WTC11 (cell line): ENCODE data around the gene CARMIL1. TPM values are rescaled to one million over a fixed set of nuclear protein-coding genes. Genes with fewer than 3 reads are reported as not detected.

Source experiments
- ATAC-seq: fragments of 200-7000 bp; cut with Tn5 transposase; 2 replicates; pipeline ENCODE4 v1.10.0; 2021; ENCODE audit warnings: mild to moderate bottlenecking, moderate library complexity
- CTCF ChIA-PET: fragments of 300-600 bp; sonication (Branson Sonifier 250); formaldehyde crosslinking; loops from one replicate; lab custom pipeline; 2021; ENCODE audit warnings: antibody characterized with exemption; lab: Charles Lee
- POLR2A ChIA-PET: fragments of 350-600 bp; sonication (Branson Sonifier 250); formaldehyde crosslinking; loops from one replicate; lab custom pipeline; 2021; ENCODE audit warnings: antibody characterized with exemption; lab: Charles Lee
- DNase-seq: peaks from one replicate; pipeline ENCODE4 v3.0.0; 2021; ENCODE audit warnings: low spot score
- H3K27ac Mint-ChIP-seq: 2 replicates; pipeline ENCODE4 v1.8.0; 2021; ENCODE audit warnings: mixed read lengths
- H3K27me3 Mint-ChIP-seq: 2 replicates; pipeline ENCODE4 v1.8.0; 2021; ENCODE audit warnings: low read depth, mild to moderate bottlenecking, moderate library complexity, mixed read lengths
- H3K36me3 Mint-ChIP-seq: 2 replicates; pipeline ENCODE4 v1.8.0; 2021; ENCODE audit warnings: mixed read lengths
- H3K4me1 Mint-ChIP-seq: 2 replicates; pipeline ENCODE4 v1.8.0; 2022; ENCODE audit warnings: mixed read lengths
- H3K4me3 Mint-ChIP-seq: 2 replicates; pipeline ENCODE4 v1.8.0; 2021; ENCODE audit warnings: mild to moderate bottlenecking, moderate library complexity, mixed read lengths
- H3K9me3 Mint-ChIP-seq: 2 replicates; pipeline ENCODE4 v1.8.0; 2021; ENCODE audit warnings: mixed read lengths
- E2F5 ChIP-seq: sonication (generic); formaldehyde crosslinking; IDR thresholded peaks from 2 replicates; pipeline ENCODE4 v1.8.1; 2022; ENCODE audit warnings: mild to moderate bottlenecking, moderate library complexity, missing genetic modification reagents
- ELF4 ChIP-seq: sonication (generic); formaldehyde crosslinking; IDR thresholded peaks from 2 replicates; pipeline ENCODE4 v1.8.1; 2022; ENCODE audit warnings: low read depth, mild to moderate bottlenecking, moderate library complexity, missing genetic modification reagents
- ESRRA ChIP-seq: sonication (generic); formaldehyde crosslinking; IDR thresholded peaks from 2 replicates; pipeline ENCODE4 v1.8.1; 2022; ENCODE audit warnings: mild to moderate bottlenecking, missing genetic modification reagents, borderline replicate concordance
- ETV6 ChIP-seq: sonication (generic); formaldehyde crosslinking; IDR thresholded peaks from 2 replicates; pipeline ENCODE4 v1.8.1; 2022; ENCODE audit warnings: mild to moderate bottlenecking, missing genetic modification reagents
- FOXK1 ChIP-seq: sonication (generic); formaldehyde crosslinking; IDR thresholded peaks from 2 replicates; pipeline ENCODE4 v1.8.0; 2022; ENCODE audit warnings: mild to moderate bottlenecking, moderate library complexity, missing genetic modification reagents
- GRHL2 ChIP-seq: fragments of 250-450 bp; sonication (Bioruptor Pico); IDR thresholded peaks from 2 replicates; pipeline ENCODE4 v1.8.0; 2022; ENCODE audit warnings: mild to moderate bottlenecking, moderate library complexity; ENCODE audit not compliant: insufficient replicate concordance, severe bottlenecking
- NFE2L1 ChIP-seq: sonication (generic); formaldehyde crosslinking; IDR thresholded peaks from 2 replicates; pipeline ENCODE4 v1.8.1; 2023; ENCODE audit warnings: missing genetic modification reagents
- SP1 ChIP-seq: sonication (generic); formaldehyde crosslinking; conservative IDR thresholded peaks from 2 replicates; pipeline ENCODE4 v1.8.1; 2022; ENCODE audit warnings: missing genetic modification reagents
- STAT6 ChIP-seq: sonication (generic); formaldehyde crosslinking; conservative IDR thresholded peaks from 2 replicates; pipeline ENCODE4 v1.8.1; 2023; ENCODE audit warnings: mild to moderate bottlenecking, low read depth, missing genetic modification reagents, moderate library complexity
- TP53 ChIP-seq: sonication (generic); formaldehyde crosslinking; IDR thresholded peaks from 2 replicates; pipeline ENCODE4 v1.8.1; 2023; ENCODE audit warnings: mild to moderate bottlenecking, missing genetic modification reagents
- ZNF423 ChIP-seq: fragments of 250-450 bp; sonication (Bioruptor Pico); IDR thresholded peaks from 2 replicates; pipeline ENCODE4 v2.1.2; 2022; ENCODE audit warnings: mild to moderate bottlenecking, moderate library complexity
- total RNA-seq: library from RNA; stranded (reverse); gene quantifications from 3 replicates; pipeline ENCODE4 v1.2.3, GENCODE V29; 2021
- TF ChIP-seq, protein P1 (sequence below): sonication (generic); formaldehyde crosslinking; IDR thresholded peaks from 2 replicates; pipeline ENCODE4 v1.8.0; 2022; ENCODE audit warnings: mild to moderate bottlenecking, missing genetic modification reagents
- TF ChIP-seq, protein P2 (sequence below): sonication (generic); formaldehyde crosslinking; IDR thresholded peaks from 2 replicates; pipeline ENCODE4 v1.8.1; 2022; ENCODE audit warnings: mild to moderate bottlenecking, missing genetic modification reagents, moderate library complexity, borderline replicate concordance
- TF ChIP-seq, protein P3 (sequence below): sonication (generic); formaldehyde crosslinking; IDR thresholded peaks from 2 replicates; pipeline ENCODE4 v1.8.0; 2022; ENCODE audit warnings: mild to moderate bottlenecking, missing genetic modification reagents
- TF ChIP-seq, protein P4 (sequence below): fragments of 250-450 bp; sonication (Bioruptor Pico); IDR thresholded peaks from 2 replicates; pipeline ENCODE4 v1.9.0; 2021; ENCODE audit warnings: mild to moderate bottlenecking
- TF ChIP-seq, protein P5 (sequence below): sonication (generic); formaldehyde crosslinking; IDR thresholded peaks from 2 replicates; pipeline ENCODE4 v1.8.1; 2023; ENCODE audit warnings: mild to moderate bottlenecking, missing genetic modification reagents
- TF ChIP-seq, protein P6 (sequence below): fragments of 250-450 bp; sonication (Bioruptor Pico); IDR thresholded peaks from 2 replicates; pipeline ENCODE4 v1.9.0; 2021; ENCODE audit warnings: moderate library complexity, mild to moderate bottlenecking, inconsistent platforms, borderline replicate concordance

CARMIL1 gene
- total RNA-seq, 1 experiment from 2014 or later, result 36.2 TPM

GRCh38 chr6:25472906-25473305 lies 193.7 kb downstream of the CARMIL1 start:
- Mint-ChIP-seq H3K4me3 (no peak overlapping the region), H3K36me3 (peaks cover 12% of the 10 kb centered on the region), H3K9me3 (no peaks in the 10 kb centered on the region), H3K4me1 (no peaks in the 10 kb centered on the region), H3K27ac (no peak overlapping the region), H3K27me3 (no peaks in the 10 kb centered on the region)
- ATAC-seq, result no peak
- no peak for DNase-seq
- ChIA-PET POLR2A (no interaction called here), CTCF (interaction anchor here (0.6 to 1.0 kb wide), 4 partner anchors 9 to 183 kb away, joined by 3 read pairs; no protein-coding TSS in a partner anchor)
- TF ChIP-seq SP1 (CRISPR knock-in tag), result no peak
- no peak for TF ChIP-seq ELF4 (CRISPR knock-in tag)
- TF ChIP-seq ESRRA (CRISPR knock-in tag), result no peak
- TF ChIP-seq, protein P1, sequence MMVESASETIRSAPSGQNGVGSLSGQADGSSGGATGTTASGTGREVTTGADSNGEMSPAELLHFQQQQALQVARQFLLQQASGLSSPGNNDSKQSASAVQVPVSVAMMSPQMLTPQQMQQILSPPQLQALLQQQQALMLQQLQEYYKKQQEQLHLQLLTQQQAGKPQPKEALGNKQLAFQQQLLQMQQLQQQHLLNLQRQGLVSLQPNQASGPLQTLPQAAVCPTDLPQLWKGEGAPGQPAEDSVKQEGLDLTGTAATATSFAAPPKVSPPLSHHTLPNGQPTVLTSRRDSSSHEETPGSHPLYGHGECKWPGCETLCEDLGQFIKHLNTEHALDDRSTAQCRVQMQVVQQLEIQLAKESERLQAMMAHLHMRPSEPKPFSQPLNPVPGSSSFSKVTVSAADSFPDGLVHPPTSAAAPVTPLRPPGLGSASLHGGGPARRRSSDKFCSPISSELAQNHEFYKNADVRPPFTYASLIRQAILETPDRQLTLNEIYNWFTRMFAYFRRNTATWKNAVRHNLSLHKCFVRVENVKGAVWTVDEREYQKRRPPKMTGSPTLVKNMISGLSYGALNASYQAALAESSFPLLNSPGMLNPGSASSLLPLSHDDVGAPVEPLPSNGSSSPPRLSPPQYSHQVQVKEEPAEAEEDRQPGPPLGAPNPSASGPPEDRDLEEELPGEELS (CRISPR knock-in tag), result no peak
- TF ChIP-seq, protein P2, sequence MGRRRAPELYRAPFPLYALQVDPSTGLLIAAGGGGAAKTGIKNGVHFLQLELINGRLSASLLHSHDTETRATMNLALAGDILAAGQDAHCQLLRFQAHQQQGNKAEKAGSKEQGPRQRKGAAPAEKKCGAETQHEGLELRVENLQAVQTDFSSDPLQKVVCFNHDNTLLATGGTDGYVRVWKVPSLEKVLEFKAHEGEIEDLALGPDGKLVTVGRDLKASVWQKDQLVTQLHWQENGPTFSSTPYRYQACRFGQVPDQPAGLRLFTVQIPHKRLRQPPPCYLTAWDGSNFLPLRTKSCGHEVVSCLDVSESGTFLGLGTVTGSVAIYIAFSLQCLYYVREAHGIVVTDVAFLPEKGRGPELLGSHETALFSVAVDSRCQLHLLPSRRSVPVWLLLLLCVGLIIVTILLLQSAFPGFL (CRISPR knock-in tag), result no peak
- TF ChIP-seq, protein P3, sequence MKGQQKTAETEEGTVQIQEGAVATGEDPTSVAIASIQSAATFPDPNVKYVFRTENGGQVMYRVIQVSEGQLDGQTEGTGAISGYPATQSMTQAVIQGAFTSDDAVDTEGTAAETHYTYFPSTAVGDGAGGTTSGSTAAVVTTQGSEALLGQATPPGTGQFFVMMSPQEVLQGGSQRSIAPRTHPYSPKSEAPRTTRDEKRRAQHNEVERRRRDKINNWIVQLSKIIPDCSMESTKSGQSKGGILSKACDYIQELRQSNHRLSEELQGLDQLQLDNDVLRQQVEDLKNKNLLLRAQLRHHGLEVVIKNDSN (CRISPR knock-in tag), result no peak
- TF ChIP-seq, protein P4, sequence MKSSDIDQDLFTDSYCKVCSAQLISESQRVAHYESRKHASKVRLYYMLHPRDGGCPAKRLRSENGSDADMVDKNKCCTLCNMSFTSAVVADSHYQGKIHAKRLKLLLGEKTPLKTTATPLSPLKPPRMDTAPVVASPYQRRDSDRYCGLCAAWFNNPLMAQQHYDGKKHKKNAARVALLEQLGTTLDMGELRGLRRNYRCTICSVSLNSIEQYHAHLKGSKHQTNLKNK (CRISPR knock-in tag), result no peak
- TF ChIP-seq E2F5, result no peak

GRCh38 chr6:25473447-25473846 lies 194.3 kb downstream of the CARMIL1 start:
- no peaks in the 10 kb centered on the region for H3K27me3 Mint-ChIP-seq
- ATAC-seq, result no peak
- no peak for DNase-seq
- no peaks in the 10 kb centered on the region for H3K4me1 Mint-ChIP-seq
- no peak for TF ChIP-seq STAT6 (CRISPR knock-in tag)
- TF ChIP-seq ESRRA (CRISPR knock-in tag), result no peak
- TF ChIP-seq, protein P5, sequence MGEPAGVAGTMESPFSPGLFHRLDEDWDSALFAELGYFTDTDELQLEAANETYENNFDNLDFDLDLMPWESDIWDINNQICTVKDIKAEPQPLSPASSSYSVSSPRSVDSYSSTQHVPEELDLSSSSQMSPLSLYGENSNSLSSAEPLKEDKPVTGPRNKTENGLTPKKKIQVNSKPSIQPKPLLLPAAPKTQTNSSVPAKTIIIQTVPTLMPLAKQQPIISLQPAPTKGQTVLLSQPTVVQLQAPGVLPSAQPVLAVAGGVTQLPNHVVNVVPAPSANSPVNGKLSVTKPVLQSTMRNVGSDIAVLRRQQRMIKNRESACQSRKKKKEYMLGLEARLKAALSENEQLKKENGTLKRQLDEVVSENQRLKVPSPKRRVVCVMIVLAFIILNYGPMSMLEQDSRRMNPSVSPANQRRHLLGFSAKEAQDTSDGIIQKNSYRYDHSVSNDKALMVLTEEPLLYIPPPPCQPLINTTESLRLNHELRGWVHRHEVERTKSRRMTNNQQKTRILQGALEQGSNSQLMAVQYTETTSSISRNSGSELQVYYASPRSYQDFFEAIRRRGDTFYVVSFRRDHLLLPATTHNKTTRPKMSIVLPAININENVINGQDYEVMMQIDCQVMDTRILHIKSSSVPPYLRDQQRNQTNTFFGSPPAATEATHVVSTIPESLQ (CRISPR knock-in tag), result no peak
- TF ChIP-seq ZNF423, result no peak
- no peak for TF ChIP-seq TP53
- no peak for TF ChIP-seq GRHL2 (CRISPR knock-in tag)
- no peak for TF ChIP-seq FOXK1 (CRISPR knock-in tag)
- TF ChIP-seq, protein P6, sequence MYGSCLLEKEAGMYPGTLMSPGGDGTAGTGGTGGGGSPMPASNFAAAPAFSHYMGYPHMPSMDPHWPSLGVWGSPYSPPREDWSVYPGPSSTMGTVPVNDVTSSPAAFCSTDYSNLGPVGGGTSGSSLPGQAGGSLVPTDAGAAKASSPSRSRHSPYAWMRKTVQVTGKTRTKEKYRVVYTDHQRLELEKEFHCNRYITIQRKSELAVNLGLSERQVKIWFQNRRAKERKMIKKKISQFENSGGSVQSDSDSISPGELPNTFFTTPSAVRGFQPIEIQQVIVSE, result no peak
- no peak for TF ChIP-seq NFE2L1 (CRISPR knock-in tag)
- no peak for TF ChIP-seq ETV6 (CRISPR knock-in tag)
- TF ChIP-seq, protein P2 (CRISPR knock-in tag), result no peak
- H3K27ac Mint-ChIP-seq, result no peak overlapping the region
- no peak overlapping the region for H3K4me3 Mint-ChIP-seq
- no peaks in the 10 kb centered on the region for H3K9me3 Mint-ChIP-seq
- POLR2A ChIA-PET, result interaction anchor here (0.6 kb wide), 1 partner anchor 124 kb away, joined by 5 read pairs; no protein-coding TSS in a partner anchor
- CTCF ChIA-PET, result interaction anchor here (0.6 kb wide), 1 partner anchor 184 kb away, joined by 3 read pairs; no protein-coding TSS in a partner anchor
- H3K36me3 Mint-ChIP-seq, result peaks cover 12% of the 10 kb centered on the region
